NCI-H748 (cell line): ENCODE results near the gene LINGO3.
A peak's percentile ranks its signal among the peaks of the same experiment; 100 is the strongest.

ENCODE experiments used
- DNase-seq: peaks from one replicate; lab custom pipeline; 2025; ENCODE audit not compliant: unreplicated experiment; lab: John Stamatoyannopoulos, UW

LINGO3 gene

GRCh38 chr19:2327773-2328400 lies 19.9 kb upstream of the LINGO3 start:
- DNase-seq = peak; percentile 61

DNA sequence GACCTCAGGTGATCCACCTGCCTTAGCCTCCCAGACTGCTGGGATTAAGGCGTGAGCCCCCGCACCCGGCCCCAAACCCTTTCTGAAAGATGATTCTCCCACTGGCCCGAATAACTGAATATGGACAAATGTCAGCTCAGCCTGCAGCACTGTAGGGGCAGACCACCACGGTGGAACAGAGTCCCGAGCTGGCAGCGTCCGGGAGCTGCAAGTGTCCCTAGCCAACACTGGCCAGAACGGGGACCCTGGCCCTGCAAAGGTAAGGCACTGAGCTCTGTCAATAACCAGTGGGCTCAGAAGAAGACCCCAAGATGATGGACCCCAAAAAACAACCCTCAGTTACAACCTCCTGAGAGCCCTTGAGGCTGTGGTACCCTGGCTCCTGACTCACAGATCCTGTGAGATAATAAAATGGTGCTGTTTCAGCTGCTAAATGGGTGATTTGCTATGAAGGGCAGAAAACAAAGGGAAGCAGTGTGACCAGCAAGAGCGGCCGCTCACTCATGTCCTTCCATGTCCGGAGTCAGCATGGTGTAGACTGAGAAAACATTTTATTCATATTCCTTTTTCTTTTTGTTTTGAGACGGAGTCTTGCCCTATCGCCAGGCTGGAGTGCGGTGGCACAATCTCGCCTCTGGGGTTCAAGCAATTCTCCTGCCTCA lies 18.9 kb upstream of the LINGO3 start:
- DNase-seq = no peak

GRCh38 chr19:2325281-2326046 lies 17.5 kb upstream of the LINGO3 start:
- no peak for DNase-seq

GRCh38 chr19:2324220-2324948 lies 16.4 kb upstream of the LINGO3 start:
- DNase-seq = no peak

DNA sequence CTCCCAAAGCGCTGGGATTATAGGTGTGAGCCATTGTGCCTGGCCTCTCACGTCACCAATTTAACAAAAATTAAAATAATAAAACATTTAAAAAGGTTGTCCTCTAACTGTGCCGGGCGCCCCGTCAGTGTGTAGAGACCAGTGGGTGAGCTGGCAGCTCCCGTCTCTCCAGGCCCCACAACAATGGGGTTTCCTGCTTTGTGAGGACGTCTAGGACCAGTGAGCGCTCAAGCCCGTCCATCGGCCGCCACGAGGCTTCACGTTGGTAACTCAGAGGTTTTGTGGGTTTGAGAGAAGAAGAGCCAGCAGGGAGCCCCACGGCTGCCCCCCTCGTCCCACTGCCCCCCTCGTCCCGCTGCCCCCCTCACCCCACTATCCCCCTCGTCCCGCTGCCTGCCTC lies 15.8 kb upstream of the LINGO3 start:
- no peak for DNase-seq

DNA sequence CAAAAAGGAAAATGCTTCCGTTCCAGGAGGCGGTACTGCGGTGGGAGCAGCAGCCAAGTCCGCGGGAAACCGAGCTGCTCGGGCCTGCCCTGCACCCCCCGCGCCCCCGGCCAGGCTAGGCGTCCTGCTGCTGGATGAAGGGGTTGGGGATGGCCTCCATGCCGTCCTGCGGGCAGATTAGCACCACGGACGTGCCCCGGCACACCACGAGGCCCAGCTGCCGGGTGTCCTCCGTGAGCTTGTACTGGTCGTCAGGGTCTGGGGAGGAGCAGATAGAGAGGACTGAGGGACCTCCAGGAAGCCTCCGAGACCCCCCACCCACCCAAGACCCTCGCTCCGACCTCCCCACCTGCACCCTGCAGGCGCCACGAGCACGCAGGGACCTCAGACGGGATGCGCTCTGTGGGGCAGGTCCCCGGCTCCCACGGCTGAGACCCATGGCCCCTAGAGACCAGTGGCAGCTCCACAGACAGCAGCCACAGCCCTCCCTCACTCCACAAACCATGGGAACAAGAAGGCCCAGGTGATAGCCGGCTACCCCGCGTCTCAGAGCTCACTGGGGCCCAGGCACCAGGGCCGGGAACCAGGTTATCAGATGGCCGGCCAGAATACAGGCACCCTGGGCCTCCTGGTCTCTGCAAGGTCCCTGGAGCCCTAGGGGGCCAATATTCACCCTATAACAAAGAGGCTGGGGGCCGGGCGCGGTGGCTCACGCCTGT lies 13.8 kb upstream of the LINGO3 start:
- DNase-seq = no peak

DNA sequence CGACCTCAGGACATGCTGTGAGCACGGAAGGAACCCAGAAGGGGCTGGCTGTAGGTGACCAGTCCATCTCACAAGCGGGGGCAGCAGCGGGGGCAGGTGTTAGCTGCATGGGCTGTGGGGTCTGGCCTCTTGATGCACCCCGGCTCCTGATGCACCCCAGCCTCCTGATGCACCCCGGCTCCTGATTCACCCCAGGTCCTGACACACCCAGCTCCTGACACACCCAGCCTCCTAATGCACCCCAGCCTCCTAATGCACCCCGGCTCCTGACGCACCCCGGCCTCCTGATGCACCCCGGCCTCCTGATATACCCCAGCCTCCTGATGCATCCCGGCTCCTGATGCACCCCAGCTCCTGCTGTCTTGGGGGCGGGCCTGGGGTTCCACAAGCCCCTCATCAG lies 13.0 kb upstream of the LINGO3 start:
- no peak for DNase-seq

GRCh38 chr19:2320049-2320448 lies 12.1 kb upstream of the LINGO3 start:
- no peak for DNase-seq

GRCh38 chr19:2319551-2319950 lies 11.6 kb upstream of the LINGO3 start:
- no peak for DNase-seq

- no peak for DNase-seq
Observed at GRCh38 chr19:2318923-2319322, 11.0 kb upstream of the LINGO3 start.

DNA sequence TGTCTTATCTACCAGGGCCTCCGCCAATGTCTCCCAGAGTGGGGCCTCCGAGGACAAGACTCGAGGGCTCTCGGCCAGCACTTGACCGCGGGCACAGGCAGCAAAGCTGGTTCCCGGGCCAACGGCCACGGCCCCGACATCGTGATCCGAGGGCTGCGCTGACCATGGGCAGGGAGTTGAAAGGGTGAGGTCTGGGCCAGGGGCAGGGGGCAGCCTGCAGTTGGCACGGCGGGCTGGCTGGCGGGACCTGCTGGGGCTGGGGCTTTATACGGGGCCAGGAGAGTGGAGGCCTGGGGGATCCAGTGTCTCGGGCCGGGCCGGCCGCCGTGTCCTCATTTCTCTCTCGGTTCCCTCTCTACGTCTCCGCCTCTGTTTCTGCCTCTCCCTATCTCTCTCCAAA lies 9.8 kb upstream of the LINGO3 start:
- no peak for DNase-seq

DNA sequence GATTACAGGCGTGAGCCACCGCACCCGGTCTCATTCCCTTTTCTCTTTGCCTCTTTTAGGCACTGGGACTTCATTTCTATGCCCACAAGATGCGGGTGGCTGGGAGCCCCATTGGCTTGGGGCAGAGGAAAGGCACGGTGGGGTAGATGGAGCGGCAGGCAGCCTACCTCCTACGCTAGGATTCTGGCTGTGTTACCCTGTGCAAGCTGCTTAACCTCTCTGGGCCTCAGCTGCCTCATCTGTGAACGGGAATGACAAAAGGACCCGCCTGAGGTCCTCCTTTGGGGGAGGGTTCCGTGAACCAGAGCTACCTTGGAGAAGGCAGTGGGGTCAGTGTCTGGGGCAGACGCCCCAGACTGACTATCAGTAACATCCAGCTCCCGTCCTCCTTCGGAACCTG lies 9.3 kb upstream of the LINGO3 start:
- no peak for DNase-seq

DNA sequence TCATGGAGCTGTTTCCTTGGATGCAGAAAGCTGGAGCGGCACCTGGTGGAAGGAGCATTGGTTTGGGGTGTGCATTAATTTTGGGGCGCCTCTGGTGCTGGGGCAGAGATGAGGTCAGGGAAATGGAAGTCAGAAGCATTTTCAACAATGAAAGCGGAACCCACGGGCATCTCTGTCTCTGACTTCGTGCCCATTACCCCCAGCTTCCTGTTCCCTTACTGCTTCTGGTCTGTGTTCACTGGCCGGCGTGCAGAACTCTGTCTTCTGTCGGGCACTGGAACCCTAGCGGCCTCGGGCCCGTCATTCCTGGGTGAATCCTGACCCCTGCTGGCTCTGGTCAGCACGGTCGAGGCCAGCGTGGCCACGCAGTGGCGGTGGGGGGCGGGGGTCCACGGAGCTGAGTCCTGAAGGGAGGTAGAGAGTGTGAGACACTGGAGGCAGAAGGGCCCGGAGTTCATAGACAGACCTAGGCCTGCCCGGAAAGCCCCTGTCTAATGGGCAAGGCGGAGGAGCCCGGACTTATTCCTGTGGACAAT lies 7.9 kb upstream of the LINGO3 start:
- no peak for DNase-seq

DNA sequence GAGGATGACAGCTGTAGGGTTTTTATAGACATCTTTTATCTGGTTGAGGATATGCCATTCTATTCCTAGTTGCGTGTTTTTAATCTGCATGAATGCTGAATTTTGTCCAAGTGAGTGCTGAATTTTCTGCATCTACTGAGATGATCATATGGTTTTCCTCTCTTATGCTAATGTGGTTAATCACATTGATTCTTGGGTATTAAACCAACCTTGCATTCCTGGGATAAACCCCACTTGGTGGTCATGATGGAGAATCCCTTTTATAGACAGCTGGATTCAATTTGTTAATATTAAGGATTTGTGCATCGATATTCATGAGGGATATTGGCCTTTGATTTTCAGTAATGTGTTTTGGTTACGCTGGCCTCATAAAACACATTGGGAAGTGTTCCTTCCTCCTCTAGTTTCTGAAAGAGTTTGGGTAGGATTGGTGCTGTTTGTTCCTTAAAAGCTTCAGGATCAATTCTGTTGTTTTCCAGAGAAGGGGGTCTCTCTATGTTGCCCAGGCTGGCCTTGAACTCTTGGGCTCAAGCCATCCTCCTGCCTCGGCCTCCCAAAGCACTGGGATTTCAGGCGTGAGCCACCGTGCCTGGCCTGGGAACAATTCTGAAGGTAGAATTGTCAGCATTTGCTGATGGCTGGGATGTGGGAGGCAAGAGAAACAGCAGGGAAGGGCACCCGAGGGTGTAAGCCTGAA lies 7.3 kb upstream of the LINGO3 start:
- no peak for DNase-seq

- peak; percentile 70 for DNase-seq
Observed at GRCh38 chr19:2312820-2313501, 5.0 kb upstream of the LINGO3 start.

- DNase-seq = no peak
Observed at GRCh38 chr19:2311093-2311492, 3.1 kb upstream of the LINGO3 start.

GRCh38 chr19:2309734-2310362 lies 1.9 kb upstream of the LINGO3 start:
- no peak for DNase-seq

DNA sequence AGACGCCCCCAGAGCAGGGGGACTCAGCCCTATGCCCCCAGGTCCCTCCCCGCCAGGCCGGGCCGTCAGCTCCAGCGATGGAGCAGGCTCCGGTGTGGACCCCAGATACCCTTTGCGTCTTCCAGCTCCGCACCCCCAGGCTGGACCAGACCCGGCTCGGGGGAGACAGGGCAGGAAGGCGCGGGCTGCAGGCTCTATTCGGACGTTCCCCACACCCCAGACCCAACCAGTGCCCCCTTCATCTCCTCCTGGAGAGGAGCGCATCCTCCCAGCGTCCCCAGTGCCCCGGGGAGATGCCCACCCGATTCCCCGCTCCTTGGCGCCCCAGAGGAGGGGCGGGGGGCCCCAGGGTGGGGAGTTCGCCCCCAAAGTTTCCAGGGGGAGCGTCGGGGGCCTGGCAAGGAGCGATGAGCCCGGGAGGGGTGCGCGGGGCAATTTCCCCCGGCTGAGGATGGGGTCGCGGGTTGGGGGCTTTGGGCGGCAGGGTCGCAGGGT lies 389 bp downstream of the LINGO3 start:
- no peak for DNase-seq

GRCh38 chr19:2306971-2307370 lies 983 bp downstream of the LINGO3 start:
- no peak for DNase-seq
